AG08396 (cell line): Measurements from ENCODE around the gene PCNX1.

Source experiments
- DNase-seq: peaks from one replicate; pipeline ENCODE4 v3.0.0; 2012; ENCODE audit warnings: low spot score, mixed read lengths

PCNX1 gene

GRCh38 chr14:70888681-70889175 is 18.5 kb upstream of the PCNX1 start:
- DNase-seq: no peak

GRCh38 chr14:70889555-70889954 is 17.7 kb upstream of the PCNX1 start:
- DNase-seq: no peak

- DNase-seq: no peak
These were observed 16.2 kb upstream of the PCNX1 start for GRCh38 chr14:70890826-70891659.

- no peak for DNase-seq
These were observed 15.5 kb upstream of the PCNX1 start for GRCh38 chr14:70891737-70892136.

GRCh38 chr14:70893062-70893845 is 14.0 kb upstream of the PCNX1 start:
- DNase-seq: no peak

- DNase-seq: no peak
These were observed 13.4 kb upstream of the PCNX1 start for GRCh38 chr14:70893858-70894291.

- no peak for DNase-seq
These were observed 12.4 kb upstream of the PCNX1 start for GRCh38 chr14:70894868-70895267.

GRCh38 chr14:70896317-70896716 is 10.9 kb upstream of the PCNX1 start:
- no peak for DNase-seq

GRCh38 chr14:70896981-70897380 is 10.3 kb upstream of the PCNX1 start:
- no peak for DNase-seq

GRCh38 chr14:70897464-70897863 is 9.8 kb upstream of the PCNX1 start:
- DNase-seq: no peak

GRCh38 chr14:70898111-70898745 is 9.0 kb upstream of the PCNX1 start:
- DNase-seq: no peak

GRCh38 chr14:70901269-70901668 is 6.0 kb upstream of the PCNX1 start:
- no peak for DNase-seq

- DNase-seq: no peak
These were observed 5.1 kb upstream of the PCNX1 start for GRCh38 chr14:70902184-70902583.

- no peak for DNase-seq
These were observed 2.9 kb upstream of the PCNX1 start for GRCh38 chr14:70904373-70904772.

- DNase-seq: peak; percentile 59
These were observed 2.0 kb upstream of the PCNX1 start for GRCh38 chr14:70905301-70905700.

- DNase-seq: no peak
These were observed 475 bp upstream of the PCNX1 start for GRCh38 chr14:70906793-70907175.

- DNase-seq: peak; percentile 73
These were observed 1.0 kb downstream of the PCNX1 start for GRCh38 chr14:70907996-70908934.

GRCh38 chr14:70908935-70909641 is 1.8 kb downstream of the PCNX1 start:
- DNase-seq: no peak

- DNase-seq: no peak
These were observed 2.7 kb downstream of the PCNX1 start for GRCh38 chr14:70909733-70910614.

GRCh38 chr14:70915415-70915814 is 8.2 kb downstream of the PCNX1 start:
- no peak for DNase-seq
